Activated T-helper 17 cell treated with anti-CD3 and anti-CD28 coated beads, Interleukin-2, amount 50 U/mL, for 72 hours (primary cell): ENCODE measurements around the gene MARCKSL1. TPM values are rescaled to one million over a fixed set of nuclear protein-coding genes. Genes with fewer than 3 reads are reported as not detected.
A peak's percentile ranks its signal among the peaks of the same experiment; 100 is the strongest.

Experiments used
- ATAC-seq: fragments of 150-1000 bp; cut with Tn5 transposase; replicated peaks from 2 replicates; pipeline ENCODE4 v1.10.0; 2021; ENCODE audit warnings: mild to moderate bottlenecking, moderate library complexity
- H3K27ac Mint-ChIP-seq: one replicate; pipeline ENCODE4 v1.8.0; 2022; ENCODE audit warnings: mixed read lengths
- H3K27me3 Mint-ChIP-seq: one replicate; pipeline ENCODE4 v1.8.0; 2022; ENCODE audit warnings: mixed read lengths
- H3K36me3 Mint-ChIP-seq: one replicate; pipeline ENCODE4 v1.8.0; 2022; ENCODE audit warnings: low read depth, mild to moderate bottlenecking, mixed read lengths
- H3K4me1 Mint-ChIP-seq: one replicate; pipeline ENCODE4 v1.8.0; 2022; ENCODE audit warnings: mixed read lengths
- H3K4me3 Mint-ChIP-seq: one replicate; pipeline ENCODE4 v1.8.0; 2022; ENCODE audit warnings: mild to moderate bottlenecking, mixed read lengths
- H3K9me3 Mint-ChIP-seq: one replicate; pipeline ENCODE4 v1.8.0; 2022; ENCODE audit warnings: mixed read lengths
- total RNA-seq, 2 donors: library from RNA; stranded (reverse); gene quantifications; one replicate each; pipeline ENCODE4 v1.2.3, GENCODE V29; 2022

MARCKSL1 gene
- total RNA-seq, 2 donors from 2014 or later, result 7.2 to 15.9 TPM

- Mint-ChIP-seq H3K27ac (peak overlapping the region; percentile 83), H3K27me3 (no peaks in the 10 kb centered on the region), H3K4me1 (peaks cover 18% of the 10 kb centered on the region), H3K9me3 (no peaks in the 10 kb centered on the region), H3K36me3 (no peaks in the 10 kb centered on the region), H3K4me3 (no peak overlapping the region)
- ATAC-seq, result no peak
Observed at GRCh38 chr1:32345289-32345827, 9.3 kb upstream of the MARCKSL1 start.

DNA sequence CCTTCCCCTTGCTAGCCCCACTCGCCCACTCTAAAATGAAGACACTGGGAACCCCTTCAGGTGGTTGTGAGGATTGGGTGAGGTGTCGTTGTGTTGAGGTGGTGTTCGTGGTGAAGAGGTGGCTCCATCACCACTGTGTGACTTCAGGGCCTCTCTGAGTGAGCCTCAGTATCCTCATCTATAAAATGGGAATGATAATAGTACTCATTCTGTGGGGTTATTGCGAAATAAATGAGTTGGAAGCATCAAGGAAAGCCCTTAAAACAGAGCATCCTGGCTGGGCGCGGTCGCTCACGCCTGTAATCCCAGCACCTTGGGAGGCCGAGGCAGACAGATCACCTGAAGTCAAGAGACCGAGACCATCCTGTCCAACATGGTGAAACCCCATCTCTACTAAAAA, 6.7 kb upstream of the MARCKSL1 start:
- H3K4me3 Mint-ChIP-seq, result no peak overlapping the region
- peaks cover 25% of the 10 kb centered on the region for H3K4me1 Mint-ChIP-seq
- no peaks in the 10 kb centered on the region for H3K9me3 Mint-ChIP-seq
- no peaks in the 10 kb centered on the region for H3K36me3 Mint-ChIP-seq
- H3K27me3 Mint-ChIP-seq, result no peaks in the 10 kb centered on the region
- H3K27ac Mint-ChIP-seq, result no peak overlapping the region
- no peak for ATAC-seq

GRCh38 chr1:32341971-32342370, 5.9 kb upstream of the MARCKSL1 start:
- Mint-ChIP-seq H3K4me1 (peaks cover 30% of the 10 kb centered on the region), H3K9me3 (no peaks in the 10 kb centered on the region), H3K27ac (no peak overlapping the region), H3K36me3 (no peaks in the 10 kb centered on the region), H3K27me3 (no peaks in the 10 kb centered on the region), H3K4me3 (no peak overlapping the region)
- ATAC-seq, result no peak

- no peaks in the 10 kb centered on the region for H3K27me3 Mint-ChIP-seq
- no peaks in the 10 kb centered on the region for H3K36me3 Mint-ChIP-seq
- H3K4me1 Mint-ChIP-seq, result peaks cover 34% of the 10 kb centered on the region
- no peak for ATAC-seq
- no peaks in the 10 kb centered on the region for H3K9me3 Mint-ChIP-seq
- H3K4me3 Mint-ChIP-seq, result no peak overlapping the region
- H3K27ac Mint-ChIP-seq, result no peak overlapping the region
Observed at GRCh38 chr1:32341186-32341757, 5.2 kb upstream of the MARCKSL1 start.

DNA sequence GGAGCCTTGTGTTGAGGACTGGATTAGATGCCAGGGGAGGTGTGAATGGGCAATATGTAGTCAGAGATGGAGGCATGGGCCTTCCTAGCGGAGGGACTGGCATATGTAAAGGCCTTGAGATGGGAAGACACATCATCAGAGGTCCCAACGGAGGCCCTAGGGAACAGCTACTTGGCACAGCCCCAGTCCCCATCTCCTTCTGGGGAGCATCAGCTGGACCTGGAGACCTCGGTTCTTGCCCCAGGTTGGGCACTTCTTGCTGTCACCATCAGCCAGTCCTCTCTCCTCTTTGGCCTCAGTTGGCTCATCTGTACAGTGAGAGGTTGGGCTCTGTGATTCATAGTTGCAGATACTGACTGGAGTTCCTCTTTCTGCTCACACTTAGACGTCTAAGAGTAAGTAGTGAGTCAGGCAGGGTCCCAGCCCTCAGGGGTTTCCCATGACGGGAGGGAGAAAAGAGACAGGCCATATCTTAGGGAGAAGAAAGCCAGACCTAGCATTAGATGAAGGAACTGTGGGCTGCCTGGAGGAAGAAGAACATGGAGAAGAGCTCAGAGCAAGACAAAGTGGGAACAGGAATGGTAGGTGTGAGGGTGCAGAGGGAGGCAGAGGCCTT, 3.4 kb upstream of the MARCKSL1 start:
- H3K27ac Mint-ChIP-seq, result peak overlapping the region; percentile 7
- no peaks in the 10 kb centered on the region for H3K27me3 Mint-ChIP-seq
- no peak overlapping the region for H3K4me3 Mint-ChIP-seq
- peak; percentile 84 for ATAC-seq
- peaks cover 24% of the 10 kb centered on the region for H3K4me1 Mint-ChIP-seq
- H3K9me3 Mint-ChIP-seq, result no peaks in the 10 kb centered on the region
- no peaks in the 10 kb centered on the region for H3K36me3 Mint-ChIP-seq

GRCh38 chr1:32338637-32339145, 2.7 kb upstream of the MARCKSL1 start:
- ATAC-seq, result no peak
- no peaks in the 10 kb centered on the region for H3K9me3 Mint-ChIP-seq
- H3K4me3 Mint-ChIP-seq, result no peak overlapping the region
- H3K36me3 Mint-ChIP-seq, result peaks cover 3% of the 10 kb centered on the region
- H3K27me3 Mint-ChIP-seq, result no peaks in the 10 kb centered on the region
- peaks cover 26% of the 10 kb centered on the region for H3K4me1 Mint-ChIP-seq
- H3K27ac Mint-ChIP-seq, result peak overlapping the region; percentile 1

GRCh38 chr1:32337855-32338636, 2.0 kb upstream of the MARCKSL1 start:
- no peaks in the 10 kb centered on the region for H3K27me3 Mint-ChIP-seq
- peak; percentile 46 for ATAC-seq
- peaks cover 8% of the 10 kb centered on the region for H3K36me3 Mint-ChIP-seq
- peak overlapping the region; percentile 54 for H3K4me3 Mint-ChIP-seq
- peak overlapping the region; percentile 69 for H3K27ac Mint-ChIP-seq
- H3K4me1 Mint-ChIP-seq, result peaks cover 31% of the 10 kb centered on the region
- H3K9me3 Mint-ChIP-seq, result no peaks in the 10 kb centered on the region

DNA sequence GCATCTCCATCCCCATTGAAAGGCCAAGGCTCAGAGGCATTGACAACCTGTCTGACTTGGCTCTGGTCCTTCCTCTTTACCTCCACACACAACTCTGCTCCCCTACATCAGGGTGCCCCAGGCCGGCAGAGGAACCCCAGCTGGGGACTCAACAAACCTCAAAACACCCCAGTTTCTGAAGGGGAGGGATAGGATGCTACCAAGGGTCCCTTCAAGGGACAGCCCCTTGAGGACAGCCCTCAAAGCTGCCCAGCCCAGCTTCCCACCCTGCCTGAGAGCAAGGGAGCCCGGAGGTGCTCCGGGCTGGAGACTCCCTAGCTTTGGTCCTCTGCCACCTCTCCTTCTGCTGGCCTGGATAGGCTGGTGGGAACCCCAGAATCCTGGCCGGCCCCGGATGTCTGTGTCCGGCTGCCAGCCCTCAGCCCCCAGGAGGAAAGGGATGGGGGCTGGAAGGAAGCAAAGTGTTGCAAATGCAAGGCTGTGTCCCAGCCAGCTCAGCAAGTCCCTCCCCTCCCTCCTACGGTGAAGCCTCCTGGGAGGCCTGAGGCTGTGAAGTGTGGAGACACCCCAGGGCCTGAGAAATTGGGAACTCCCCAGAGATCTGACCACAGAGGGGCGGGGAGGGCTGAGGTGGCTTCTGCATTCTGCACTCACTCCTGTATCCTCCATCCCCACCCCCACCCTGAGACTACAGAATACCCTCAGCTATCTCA, 1.1 kb upstream of the MARCKSL1 start:
- peak overlapping the region; percentile 54 for H3K4me3 Mint-ChIP-seq
- H3K27me3 Mint-ChIP-seq, result no peaks in the 10 kb centered on the region
- H3K36me3 Mint-ChIP-seq, result peaks cover 15% of the 10 kb centered on the region
- H3K9me3 Mint-ChIP-seq, result no peaks in the 10 kb centered on the region
- peak; percentile 58 for ATAC-seq
- peaks cover 31% of the 10 kb centered on the region for H3K4me1 Mint-ChIP-seq
- H3K27ac Mint-ChIP-seq, result peak overlapping the region; percentile 69

- no peak for ATAC-seq
- Mint-ChIP-seq H3K4me3 (peak overlapping the region; percentile 54), H3K27ac (no peak overlapping the region), H3K36me3 (peaks cover 21% of the 10 kb centered on the region), H3K4me1 (peaks cover 31% of the 10 kb centered on the region), H3K9me3 (no peaks in the 10 kb centered on the region), H3K27me3 (no peaks in the 10 kb centered on the region)
Observed at GRCh38 chr1:32336591-32336932, 529 bp upstream of the MARCKSL1 start.

DNA sequence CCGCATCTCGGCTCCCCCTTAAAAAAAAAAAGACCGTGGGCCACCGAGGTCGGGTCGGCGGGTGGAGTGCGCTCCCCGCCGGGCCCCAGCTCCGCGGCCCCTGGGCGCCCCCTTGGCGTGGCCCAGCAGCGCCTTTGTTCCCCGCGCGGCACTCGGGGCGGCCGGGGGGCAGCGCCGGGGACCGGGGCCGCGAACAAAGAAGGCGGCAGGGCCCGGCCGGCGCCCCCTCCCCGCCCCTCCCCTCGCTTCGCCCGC, 571 bp downstream of the MARCKSL1 start:
- Mint-ChIP-seq H3K4me1 (peaks cover 31% of the 10 kb centered on the region), H3K36me3 (peaks cover 32% of the 10 kb centered on the region), H3K27ac (no peak overlapping the region), H3K27me3 (no peaks in the 10 kb centered on the region), H3K9me3 (no peaks in the 10 kb centered on the region), H3K4me3 (peak overlapping the region; percentile 74)
- ATAC-seq, result peak; percentile 10

DNA sequence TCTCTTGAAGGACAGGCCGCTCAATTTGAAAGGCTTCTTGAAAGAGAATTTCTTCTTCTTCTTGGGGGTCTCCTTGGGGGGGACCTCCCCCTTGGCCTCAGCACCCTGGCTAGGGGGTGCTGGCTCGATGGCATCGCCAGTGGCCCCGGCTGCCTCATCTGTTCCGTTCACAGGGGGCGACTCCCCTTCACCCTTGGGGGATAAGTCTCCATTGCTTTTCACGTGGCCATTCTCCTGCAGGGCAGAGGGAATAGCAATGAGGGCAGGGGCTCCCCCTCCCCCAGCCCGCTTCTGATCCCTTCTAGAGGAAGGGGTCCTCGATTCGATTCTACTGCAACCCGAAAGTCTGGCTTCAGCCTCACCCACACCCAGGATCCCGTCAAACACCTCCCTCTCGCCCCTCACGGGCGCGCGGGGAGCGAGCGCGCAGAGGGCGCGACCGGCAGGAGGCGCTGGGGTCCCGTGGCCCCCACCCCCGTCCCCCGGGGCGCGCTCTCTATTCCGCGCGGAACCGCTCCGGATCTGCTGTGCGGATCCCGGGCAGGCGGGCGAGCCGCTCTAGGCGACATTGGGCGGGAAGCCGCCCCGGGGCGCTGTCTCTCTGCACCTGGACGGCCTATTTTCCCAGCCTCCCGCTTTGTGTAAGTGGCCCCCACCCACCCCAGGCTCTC, 1.0 kb downstream of the MARCKSL1 start:
- peak; percentile 18 for ATAC-seq
- Mint-ChIP-seq H3K36me3 (peaks cover 36% of the 10 kb centered on the region), H3K4me1 (peaks cover 31% of the 10 kb centered on the region), H3K27me3 (no peaks in the 10 kb centered on the region), H3K9me3 (no peaks in the 10 kb centered on the region), H3K27ac (no peak overlapping the region), H3K4me3 (peak overlapping the region; percentile 74)

DNA sequence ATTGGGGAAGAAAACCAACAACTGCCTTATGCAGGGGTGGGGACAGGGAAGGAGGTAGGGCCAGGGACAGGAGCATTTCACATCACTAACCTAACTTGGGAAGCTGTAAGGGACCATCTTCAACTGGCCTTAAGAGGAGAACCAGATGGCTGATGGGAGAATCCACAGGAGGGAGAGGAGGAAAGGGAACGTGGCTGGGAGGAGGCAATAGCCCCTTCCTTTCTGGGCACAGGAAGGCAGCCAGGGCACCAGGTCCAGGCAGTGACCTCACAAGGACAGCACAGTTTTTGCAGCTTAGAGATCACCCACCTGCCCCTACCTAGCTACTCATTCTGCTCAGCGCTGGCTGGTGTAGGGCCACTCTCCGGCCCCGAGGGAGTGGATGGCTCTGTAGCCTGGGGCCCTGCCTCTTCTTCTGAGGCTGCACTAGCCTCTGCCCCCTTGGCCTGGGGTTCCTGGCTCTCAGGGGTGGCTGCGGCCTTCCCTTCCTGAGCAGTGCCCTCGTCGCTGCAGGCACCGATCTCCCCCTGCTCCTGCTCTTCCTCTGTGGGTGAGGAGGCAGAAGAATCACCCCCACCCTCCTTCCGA, 1.7 kb downstream of the MARCKSL1 start:
- H3K27me3 Mint-ChIP-seq, result no peaks in the 10 kb centered on the region
- peak overlapping the region; percentile 56 for H3K27ac Mint-ChIP-seq
- H3K9me3 Mint-ChIP-seq, result no peaks in the 10 kb centered on the region
- H3K4me1 Mint-ChIP-seq, result peaks cover 26% of the 10 kb centered on the region
- H3K4me3 Mint-ChIP-seq, result peak overlapping the region; percentile 74
- H3K36me3 Mint-ChIP-seq, result peaks cover 43% of the 10 kb centered on the region
- ATAC-seq, result no peak

- no peak for ATAC-seq
- Mint-ChIP-seq H3K36me3 (peaks cover 52% of the 10 kb centered on the region), H3K27ac (peak overlapping the region; percentile 56), H3K9me3 (no peaks in the 10 kb centered on the region), H3K4me3 (peak overlapping the region; percentile 47), H3K4me1 (peaks cover 21% of the 10 kb centered on the region), H3K27me3 (no peaks in the 10 kb centered on the region)
Observed at GRCh38 chr1:32333251-32333963, 2.6 kb downstream of the MARCKSL1 start.
